GM21528 (cell line): ENCODE data around the gene FNDC3A.
A peak's percentile ranks its signal among the peaks of the same experiment; 100 is the strongest.
"Not testable (repeated sequence)": the region's sequence is repeated elsewhere in the genome, so short reads cannot be mapped to it uniquely, and the experiment has no call there.

Experiments
- ATAC-seq: cut with Tn5 transposase; IDR thresholded peaks from one replicate; pipeline ENCODE4 v1.9.1; 2021; ENCODE audit warnings: mild to moderate bottlenecking, moderate library complexity; ENCODE audit not compliant: unreplicated experiment, low FRiP score

FNDC3A gene

GRCh38 chr13:49071341-49071937 lies 95.7 kb downstream of the FNDC3A start:
- no peak for ATAC-seq

- peak; percentile 78 for ATAC-seq
These were observed 107.2 kb downstream of the FNDC3A start for GRCh38 chr13:49082653-49083536.

- no peak for ATAC-seq
These were observed 109.2 kb downstream of the FNDC3A start for GRCh38 chr13:49084961-49085360.

GRCh38 chr13:49086722-49087121 lies 111.0 kb downstream of the FNDC3A start:
- ATAC-seq: no peak

GRCh38 chr13:49093376-49093775 lies 117.7 kb downstream of the FNDC3A start:
- no peak for ATAC-seq

- ATAC-seq: no peak
These were observed 121.7 kb downstream of the FNDC3A start for GRCh38 chr13:49097374-49097773.

GRCh38 chr13:49098198-49098597 lies 122.5 kb downstream of the FNDC3A start:
- ATAC-seq: no peak

- no peak for ATAC-seq
These were observed 123.2 kb downstream of the FNDC3A start for GRCh38 chr13:49098771-49099512.

GRCh38 chr13:49099513-49099877 lies 123.8 kb downstream of the FNDC3A start:
- ATAC-seq: no peak

GRCh38 chr13:49100637-49101570 lies 125.2 kb downstream of the FNDC3A start:
- no peak for ATAC-seq

GRCh38 chr13:49108196-49108595 lies 132.5 kb downstream of the FNDC3A start:
- ATAC-seq: no peak

GRCh38 chr13:49110122-49110912 lies 134.6 kb downstream of the FNDC3A start:
- no peak for ATAC-seq

- no peak for ATAC-seq
These were observed 135.1 kb downstream of the FNDC3A start for GRCh38 chr13:49110913-49111170.

- no peak for ATAC-seq
These were observed 137.2 kb downstream of the FNDC3A start for GRCh38 chr13:49112782-49113525.

GRCh38 chr13:49113526-49114286 lies 138.0 kb downstream of the FNDC3A start:
- ATAC-seq: no peak

- ATAC-seq: no peak
These were observed 141.2 kb downstream of the FNDC3A start for GRCh38 chr13:49116873-49117272.

- not testable (repeated sequence) for ATAC-seq
These were observed 142.7 kb downstream of the FNDC3A start for GRCh38 chr13:49118455-49118854.

- no peak for ATAC-seq
These were observed 149.1 kb downstream of the FNDC3A start for GRCh38 chr13:49124693-49125304.
